ENCODE data around the gene MED13L.

- no peak for TF ChIP-seq CTCF (IDR thresholded peaks at IDR 0.05)
- no peak for TF ChIP-seq POLR2A (IDR thresholded peaks at IDR 0.05)
These were observed 131.1 kb downstream of the MED13L start for GRCh38 chr12:116146386-116146785.
